ENCODE results near the gene NNT.
"Not testable (repeated sequence)": the region's sequence is repeated elsewhere in the genome, so short reads cannot be mapped to it uniquely, and the experiment has no call there.

The NNT gene

GRCh38 chr5:43674536-43674935, 71.6 kb downstream of the NNT start:
- DNase-seq, result no peak

- no peak for DNase-seq
These were observed 72.4 kb downstream of the NNT start for GRCh38 chr5:43675357-43675756.

- DNase-seq, result no peak
These were observed 73.3 kb downstream of the NNT start for GRCh38 chr5:43676083-43676840.

GRCh38 chr5:43677253-43677652, 74.3 kb downstream of the NNT start:
- no peak for DNase-seq

GRCh38 chr5:43679214-43679613, 76.2 kb downstream of the NNT start:
- DNase-seq, result no peak

GRCh38 chr5:43680286-43680685, 77.3 kb downstream of the NNT start:
- DNase-seq, result peak; percentile 47

GRCh38 chr5:43683884-43684471, 81.0 kb downstream of the NNT start:
- no peak for DNase-seq

GRCh38 chr5:43685252-43685950, 82.4 kb downstream of the NNT start:
- DNase-seq, result peak; percentile 79

GRCh38 chr5:43687275-43687674, 84.3 kb downstream of the NNT start:
- no peak for DNase-seq

GRCh38 chr5:43691275-43691674, 88.3 kb downstream of the NNT start:
- DNase-seq, result no peak

GRCh38 chr5:43691893-43692292, 88.9 kb downstream of the NNT start:
- DNase-seq, result no peak

GRCh38 chr5:43693411-43693810, 90.4 kb downstream of the NNT start:
- DNase-seq, result no peak

- no peak for DNase-seq
These were observed 91.0 kb downstream of the NNT start for GRCh38 chr5:43694027-43694426.

GRCh38 chr5:43696444-43696843, 93.5 kb downstream of the NNT start:
- DNase-seq, result not testable (repeated sequence)

- no peak for DNase-seq
These were observed 96.9 kb downstream of the NNT start for GRCh38 chr5:43699910-43700309.

GRCh38 chr5:43700601-43701000, 97.6 kb downstream of the NNT start:
- no peak for DNase-seq

GRCh38 chr5:43701227-43701626, 98.2 kb downstream of the NNT start:
- no peak for DNase-seq

- DNase-seq, result no peak
These were observed 99.3 kb downstream of the NNT start for GRCh38 chr5:43702293-43702692.

GRCh38 chr5:43702815-43703214, 99.8 kb downstream of the NNT start:
- peak; percentile 70 for DNase-seq

GRCh38 chr5:43704243-43704642, 101.3 kb downstream of the NNT start:
- no peak for DNase-seq

- not testable (repeated sequence) for DNase-seq
These were observed 103.6 kb downstream of the NNT start for GRCh38 chr5:43706576-43706975.

- DNase-seq, result no peak
These were observed 108.5 kb downstream of the NNT start for GRCh38 chr5:43711496-43711895.

- no peak for DNase-seq
These were observed 109.1 kb downstream of the NNT start for GRCh38 chr5:43712081-43712480.

- not testable (repeated sequence) for DNase-seq
These were observed 116.8 kb downstream of the NNT start for GRCh38 chr5:43719783-43720182.
